DOHH2 (cell line): ENCODE measurements around the gene ACADL.

Experiments used
- H3F3A ChIP-seq: fragments of 200-600 bp; sonication (generic), shearing (Covaris generic); 2 replicates; pipeline ENCODE4 v1.6.0; 2016; ENCODE audit warnings: antibody characterized with exemption, mild to moderate bottlenecking; ENCODE audit not compliant: control insufficient read depth, insufficient read depth
- H3K27ac ChIP-seq: fragments of 200-600 bp; sonication (generic); 2 replicates; pipeline ENCODE4 v1.5.1; 2014; ENCODE audit warnings: low read depth, mild to moderate bottlenecking, low read length, moderate library complexity
- H3K27me3 ChIP-seq: fragments of 200-600 bp; sonication (generic); 2 replicates; pipeline ENCODE4 v1.6.1; 2014; ENCODE audit warnings: mild to moderate bottlenecking, low read length, mixed read lengths; ENCODE audit not compliant: control insufficient read depth
- H3K36me3 ChIP-seq: fragments of 200-600 bp; sonication (generic); 2 replicates; pipeline ENCODE4 v1.6.1; 2014; ENCODE audit warnings: mild to moderate bottlenecking, low read length, moderate library complexity, mixed read lengths; ENCODE audit not compliant: control insufficient read depth
- H3K4me1 ChIP-seq: fragments of 200-600 bp; sonication (generic); 2 replicates; pipeline ENCODE4 v1.6.1; 2014; ENCODE audit warnings: mild to moderate bottlenecking, low read length, mixed read lengths; ENCODE audit not compliant: control insufficient read depth
- H3K4me2 ChIP-seq: fragments of 200-600 bp; sonication (generic); 2 replicates; pipeline ENCODE4 v1.6.0; 2014; ENCODE audit warnings: mild to moderate bottlenecking, low read length, moderate library complexity
- H3K4me3 ChIP-seq: fragments of 200-600 bp; sonication (generic); 2 replicates; pipeline ENCODE4 v1.5.1; 2014; ENCODE audit warnings: mild to moderate bottlenecking, low read length, mixed read lengths
- H3K79me2 ChIP-seq: fragments of 200-600 bp; sonication (generic); 2 replicates; pipeline ENCODE4 v1.6.1; 2014; ENCODE audit warnings: mild to moderate bottlenecking, low read length, mixed read lengths; ENCODE audit not compliant: control insufficient read depth
- H3K9me2 ChIP-seq: fragments of 200-600 bp; sonication (generic); replicated peaks from 2 replicates; pipeline ENCODE4 v1.6.1; 2014; ENCODE audit warnings: mild to moderate bottlenecking, low read length, mixed read lengths; ENCODE audit not compliant: control insufficient read depth
- H3K9me3 ChIP-seq: fragments of 200-600 bp; sonication (generic); 2 replicates; pipeline ENCODE4 v1.6.1; 2014; ENCODE audit warnings: antibody characterized with exemption, low read length, mixed read lengths; ENCODE audit not compliant: control insufficient read depth, insufficient read depth
- H4K20me1 ChIP-seq: fragments of 200-600 bp; sonication (generic); 2 replicates; pipeline ENCODE4 v1.6.0; 2014; ENCODE audit warnings: low read depth, mild to moderate bottlenecking, antibody characterized with exemption, low read length, moderate library complexity; ENCODE audit not compliant: control insufficient read depth, insufficient read depth
- EZH2phosphoT487 ChIP-seq: fragments of 200-600 bp; sonication (generic); IDR thresholded peaks from 2 replicates; pipeline ENCODE4 v1.6.1; 2017; ENCODE audit warnings: borderline replicate concordance, mild to moderate bottlenecking, antibody characterized with exemption, low read length, moderate library complexity, mixed read lengths
- TF ChIP-seq, protein P1 (sequence below): fragments of 200-600 bp; sonication (generic); IDR thresholded peaks from one replicate; pipeline ENCODE4 v1.5.1; 2014; ENCODE audit warnings: antibody characterized with exemption, mild to moderate bottlenecking, low read depth, low read length; ENCODE audit not compliant: poor library complexity, severe bottlenecking

ACADL gene

GRCh38 chr2:210170196-210170445 is 55.1 kb downstream of the ACADL start:
- peak overlapping the region; percentile 32 for H3K27ac ChIP-seq
- peak overlapping the region; percentile 81 for H3K4me3 ChIP-seq
- no peaks in the 10 kb centered on the region for H4K20me1 ChIP-seq
- H3K9me3 ChIP-seq = no peaks in the 10 kb centered on the region
- no peak for TF ChIP-seq EZH2phosphoT487
- TF ChIP-seq, protein P1, sequence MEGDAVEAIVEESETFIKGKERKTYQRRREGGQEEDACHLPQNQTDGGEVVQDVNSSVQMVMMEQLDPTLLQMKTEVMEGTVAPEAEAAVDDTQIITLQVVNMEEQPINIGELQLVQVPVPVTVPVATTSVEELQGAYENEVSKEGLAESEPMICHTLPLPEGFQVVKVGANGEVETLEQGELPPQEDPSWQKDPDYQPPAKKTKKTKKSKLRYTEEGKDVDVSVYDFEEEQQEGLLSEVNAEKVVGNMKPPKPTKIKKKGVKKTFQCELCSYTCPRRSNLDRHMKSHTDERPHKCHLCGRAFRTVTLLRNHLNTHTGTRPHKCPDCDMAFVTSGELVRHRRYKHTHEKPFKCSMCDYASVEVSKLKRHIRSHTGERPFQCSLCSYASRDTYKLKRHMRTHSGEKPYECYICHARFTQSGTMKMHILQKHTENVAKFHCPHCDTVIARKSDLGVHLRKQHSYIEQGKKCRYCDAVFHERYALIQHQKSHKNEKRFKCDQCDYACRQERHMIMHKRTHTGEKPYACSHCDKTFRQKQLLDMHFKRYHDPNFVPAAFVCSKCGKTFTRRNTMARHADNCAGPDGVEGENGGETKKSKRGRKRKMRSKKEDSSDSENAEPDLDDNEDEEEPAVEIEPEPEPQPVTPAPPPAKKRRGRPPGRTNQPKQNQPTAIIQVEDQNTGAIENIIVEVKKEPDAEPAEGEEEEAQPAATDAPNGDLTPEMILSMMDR = no peak
- H3K36me3 ChIP-seq = 0 out of 2 replicates have a peak, but pooled peaks cover 5% of the 10 kb centered on the region
- peak overlapping the region; percentile 84 for H3K4me2 ChIP-seq
- H3K4me1 ChIP-seq = peaks cover 27% of the 10 kb centered on the region
- peaks cover 42% of the 10 kb centered on the region for H3K79me2 ChIP-seq
- H3K27me3 ChIP-seq = no peaks in the 10 kb centered on the region
- H3K9me2 ChIP-seq = no peaks in the 10 kb centered on the region
- no peaks in the 10 kb centered on the region; the same call in 1 of the 2 replicates for H3F3A ChIP-seq

DNA sequence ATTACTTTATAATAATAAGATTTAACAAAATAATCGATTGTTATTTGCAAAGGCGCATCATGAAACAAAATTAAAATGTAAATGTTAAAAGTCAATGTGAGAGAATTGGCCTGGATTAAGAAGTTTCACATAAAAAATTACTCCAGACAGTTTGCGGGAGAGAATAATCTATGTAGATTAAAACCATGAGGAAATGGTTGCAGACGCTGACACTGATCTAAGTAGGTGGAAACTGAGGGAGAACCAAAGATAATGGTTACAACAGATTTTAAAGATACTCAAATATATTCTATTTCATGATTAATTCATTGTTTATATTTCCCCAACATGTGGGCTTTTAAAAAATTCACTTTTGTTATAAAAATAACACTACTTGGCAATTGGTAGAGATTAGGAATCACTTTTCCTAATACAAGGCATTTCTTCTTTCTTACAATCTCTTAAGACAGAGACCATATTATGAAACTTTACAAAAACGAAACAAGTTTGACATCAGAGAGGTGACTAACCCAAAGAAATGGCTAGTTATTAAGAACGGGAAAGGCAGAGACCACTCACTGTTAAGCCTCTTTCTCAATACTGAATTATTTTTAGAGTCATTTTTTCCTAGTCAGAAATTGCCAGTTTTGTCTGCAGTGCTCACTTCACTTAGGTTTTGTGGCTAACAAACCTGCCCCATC is 55.6 kb downstream of the ACADL start:
- no peaks in the 10 kb centered on the region for H3K27me3 ChIP-seq
- H4K20me1 ChIP-seq = no peaks in the 10 kb centered on the region
- peak overlapping the region; percentile 84 for H3K4me2 ChIP-seq
- 0 out of 2 replicates have a peak, but pooled peaks cover 5% of the 10 kb centered on the region for H3K36me3 ChIP-seq
- no peaks in the 10 kb centered on the region for H3K9me3 ChIP-seq
- H3K79me2 ChIP-seq = peaks cover 42% of the 10 kb centered on the region
- H3K4me1 ChIP-seq = peaks cover 27% of the 10 kb centered on the region
- H3F3A ChIP-seq = no peaks in the 10 kb centered on the region; the same call in 1 of the 2 replicates
- peak overlapping the region; percentile 32; the same call in 1 of the 2 replicates for H3K27ac ChIP-seq
- TF ChIP-seq EZH2phosphoT487 = no peak
- TF ChIP-seq, protein P1 = no peak
- H3K9me2 ChIP-seq = no peaks in the 10 kb centered on the region
- H3K4me3 ChIP-seq = peak overlapping the region; percentile 81

- Histone ChIP-seq H3K9me3 (no peaks in the 10 kb centered on the region), H4K20me1 (no peaks in the 10 kb centered on the region), H3K4me2 (no peak overlapping the region), H3K9me2 (no peaks in the 10 kb centered on the region), H3K36me3 (0 out of 2 replicates have a peak, but pooled peaks cover 5% of the 10 kb centered on the region), H3K27me3 (no peaks in the 10 kb centered on the region), H3K4me1 (peaks cover 23% of the 10 kb centered on the region), H3K4me3 (no peak overlapping the region), H3K79me2 (peaks cover 51% of the 10 kb centered on the region), H3F3A (no peaks in the 10 kb centered on the region; the same call in 1 of the 2 replicates), H3K27ac (no peak overlapping the region)
- TF ChIP-seq EZH2phosphoT487 = no peak
- TF ChIP-seq, protein P1 = no peak
Measured at GRCh38 chr2:210167227-210167626, 58.0 kb downstream of the ACADL start.
